Cardiac fibroblast (primary cell): ENCODE data around the gene TFB2M.
A peak's percentile ranks its signal among the peaks of the same experiment; 100 is the strongest.

Experiments
- DNase-seq, 2 donors: peaks; one replicate each; pipeline versions ENCODE4 v3.0.0 to v3.0.0-alpha.2; 2010; ENCODE audit warnings: low read depth in 2 of 2
- H3K4me3 ChIP-seq, 2 donors: replicated peaks in 1 of 2; 1 replicate in 1 of 2; 2 replicates in 1 of 2; pipeline ENCODE4 v1.5.1; 2011; ENCODE audit warnings: low read depth in 2 of 2, low read length in 2 of 2, mild to moderate bottlenecking in 2 of 2, moderate library complexity in 1 of 2
- CTCF ChIP-seq: IDR thresholded peaks from one replicate; pipeline ENCODE4 v1.5.1; 2011; ENCODE audit warnings: low read depth, mild to moderate bottlenecking, low read length, inconsistent platforms

Gene TFB2M

GRCh38 chr1:246537441-246537840 lies 28.6 kb downstream of the TFB2M start:
- DNase-seq = no peak
- H3K4me3 ChIP-seq = no peak overlapping the region
- no peak for TF ChIP-seq CTCF

GRCh38 chr1:246534114-246534513 lies 31.9 kb downstream of the TFB2M start:
- no peak for DNase-seq
- H3K4me3 ChIP-seq = no peak overlapping the region
- no peak for TF ChIP-seq CTCF

DNA sequence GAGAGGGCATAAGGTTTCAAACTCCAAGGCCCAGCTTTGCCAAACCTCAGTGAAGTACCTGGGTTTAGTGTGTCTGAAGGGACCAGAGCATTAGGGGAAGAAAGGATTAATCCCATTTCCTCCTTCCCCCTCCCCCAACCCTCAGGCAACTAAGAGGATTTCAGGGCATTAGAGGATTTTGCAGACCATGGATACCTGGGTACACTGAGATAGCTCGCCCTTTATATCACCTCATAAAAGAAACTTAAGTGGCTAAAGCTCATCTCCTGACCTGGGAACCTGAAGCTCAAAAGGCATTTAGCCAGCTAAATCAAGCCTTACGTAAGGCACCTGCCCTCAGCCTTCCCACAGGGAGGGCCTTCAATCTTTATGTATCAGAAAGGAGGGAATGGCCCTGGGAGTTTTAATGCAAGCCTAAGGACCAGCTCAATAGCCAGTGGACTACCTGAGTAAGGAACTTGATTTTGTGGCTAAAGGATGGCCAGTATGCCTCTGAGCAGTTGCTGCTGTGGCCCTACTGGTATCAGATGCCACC lies 32.6 kb downstream of the TFB2M start:
- TF ChIP-seq CTCF = no peak
- no peak for DNase-seq
- H3K4me3 ChIP-seq = no peak overlapping the region

- no peak overlapping the region for H3K4me3 ChIP-seq
- peak in 1 of 2 donors; percentile 6 for DNase-seq
- peak; percentile 21 for TF ChIP-seq CTCF
These were observed 33.5 kb downstream of the TFB2M start for GRCh38 chr1:246532519-246532918.

GRCh38 chr1:246530482-246530881 lies 35.6 kb downstream of the TFB2M start:
- no peak for DNase-seq
- no peak for TF ChIP-seq CTCF
- no peak overlapping the region for H3K4me3 ChIP-seq

DNA sequence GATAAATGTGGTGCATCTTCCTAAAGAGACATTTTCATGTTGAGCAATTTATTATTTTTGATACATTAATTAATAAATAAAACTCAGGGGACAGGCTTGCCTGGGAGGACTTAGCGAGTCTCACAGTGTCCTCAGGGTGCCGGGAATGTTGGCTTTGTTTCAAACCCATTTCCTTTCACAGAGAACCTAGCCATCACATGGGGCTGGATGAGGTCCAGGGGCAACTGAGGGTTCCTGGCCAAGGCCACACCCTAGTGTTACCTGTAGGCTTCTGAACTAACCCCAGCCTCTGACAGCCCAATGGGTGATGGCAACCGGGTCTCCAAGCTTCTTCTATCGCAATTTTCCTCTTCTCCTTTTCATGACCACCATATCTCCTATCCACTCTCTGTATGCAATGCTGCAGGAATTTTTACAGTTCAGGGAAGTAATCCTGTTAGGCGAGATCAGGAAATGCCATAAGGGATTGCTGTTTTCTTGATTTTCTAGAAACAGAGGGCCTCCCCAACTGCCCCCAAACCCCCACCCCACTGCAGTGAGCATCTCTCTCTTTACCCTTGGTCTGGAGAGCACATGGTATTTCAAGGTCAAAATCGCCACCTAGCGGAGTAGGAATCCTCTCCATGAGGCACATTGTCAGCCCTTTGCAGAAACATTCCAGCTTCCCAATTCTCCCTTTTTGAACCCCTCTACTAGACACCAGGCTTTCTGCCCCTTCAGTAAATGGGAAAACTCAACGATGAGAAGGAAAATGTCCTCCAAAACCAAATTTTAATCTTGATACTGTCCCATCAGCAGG lies 36.9 kb downstream of the TFB2M start:
- no peak for DNase-seq
- no peak overlapping the region for H3K4me3 ChIP-seq
- no peak for TF ChIP-seq CTCF
